ENCODE results near the gene HOXA4.

HOXA4 gene

DNA sequence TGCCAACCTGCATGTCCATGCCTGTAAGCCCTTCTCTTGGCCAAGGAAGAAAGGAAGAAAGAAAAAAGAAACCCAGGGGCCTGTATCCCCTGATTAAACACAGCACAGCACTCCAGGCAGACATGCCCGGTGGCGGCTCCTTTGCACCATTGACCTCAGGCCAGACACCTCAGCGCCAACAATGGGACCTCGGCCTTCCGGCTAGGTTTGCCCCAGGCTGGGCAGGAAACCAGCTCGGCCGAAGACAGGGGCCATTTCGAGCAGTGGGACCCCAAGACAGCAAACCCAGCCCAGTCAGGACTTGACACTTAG is 40.7 kb upstream of the HOXA4 start:
- H4K20me1 ChIP-seq = peaks cover 0 to 98% (median 87%) of the 10 kb centered on the region in 11 experiments; a peak in 19 of 22 replicates
- no peak overlapping the region for H3K9ac ChIP-seq
- peaks cover 100% of the 10 kb centered on the region in 11 experiments for H3K27me3 ChIP-seq
- no peak overlapping the region for H3K4me3 ChIP-seq
- H3K4me1 ChIP-seq = peaks cover 0 to 16% (median 0%) of the 10 kb centered on the region in 10 experiments; a peak in 5 of 20 replicates
- peaks cover 25 to 45% (median 32%) of the 10 kb centered on the region in 11 experiments for H3K9me3 ChIP-seq (replicated peaks in 1 of 11)
- H3K36me3 ChIP-seq = no peaks in the 10 kb centered on the region
- TF ChIP-seq Cebpa-rat (IDR thresholded peaks at IDR 0.05) = no peak
- H3K27ac ChIP-seq = no peak overlapping the region
- H3K4me2 ChIP-seq = peak overlapping the region in 1 of 11 experiments; percentile 22; a peak in 1 of 22 replicates

- no peak overlapping the region for H3K27ac ChIP-seq
- H3K36me3 ChIP-seq = no peaks in the 10 kb centered on the region
- H3K4me3 ChIP-seq = no peak overlapping the region
- TF ChIP-seq Cebpa-rat (IDR thresholded peaks at IDR 0.05) = no peak
- H3K4me2 ChIP-seq = no peak overlapping the region
- no peak overlapping the region for H3K9ac ChIP-seq
- H3K9me3 ChIP-seq (replicated peaks in 1 of 11) = peaks cover 31 to 51% (median 38%) of the 10 kb centered on the region in 11 experiments
- H3K27me3 ChIP-seq = peaks cover 100% of the 10 kb centered on the region in 11 experiments
- peaks cover 0 to 16% (median 0%) of the 10 kb centered on the region in 10 experiments; a peak in 5 of 20 replicates for H3K4me1 ChIP-seq
- H4K20me1 ChIP-seq = peaks cover 0 to 98% (median 92%) of the 10 kb centered on the region in 11 experiments; a peak in 19 of 22 replicates
Measured at GRCh38 chr7:27170426-27171324, 40.1 kb upstream of the HOXA4 start.

- Histone ChIP-seq H3K4me1 (peaks cover 0 to 16% (median 0%) of the 10 kb centered on the region in 10 experiments; a peak in 5 of 20 replicates), H3K27me3 (peaks cover 100% of the 10 kb centered on the region in 11 experiments), H3K9ac (no peak overlapping the region), H3K36me3 (no peaks in the 10 kb centered on the region), H3K9me3 (replicated peaks in 1 of 11) (peaks cover 39 to 58% (median 46%) of the 10 kb centered on the region in 11 experiments), H3K4me2 (peak overlapping the region in 2 of 11 experiments; percentile 43 to 65; a peak in 4 of 22 replicates), H3K4me3 (no peak overlapping the region), H3K27ac (no peak overlapping the region), H4K20me1 (peaks cover 0 to 99% (median 92%) of the 10 kb centered on the region in 11 experiments; a peak in 19 of 22 replicates)
- TF ChIP-seq Cebpa-rat (IDR thresholded peaks at IDR 0.05) = no peak
Measured at GRCh38 chr7:27169658-27170425, 39.3 kb upstream of the HOXA4 start.

- Histone ChIP-seq H3K9me3 (replicated peaks in 1 of 11) (peaks cover 27 to 46% (median 33%) of the 10 kb centered on the region in 11 experiments), H3K4me2 (no peak overlapping the region), H3K27me3 (peaks cover 100% of the 10 kb centered on the region in 11 experiments), H3K27ac (no peak overlapping the region), H3K4me3 (no peak overlapping the region), H3K4me1 (peaks cover 0 to 16% (median 0%) of the 10 kb centered on the region in 10 experiments; a peak in 5 of 20 replicates), H4K20me1 (peaks cover 0 to 99% (median 96%) of the 10 kb centered on the region in 11 experiments; a peak in 19 of 22 replicates), H3K9ac (no peak overlapping the region), H3K36me3 (no peaks in the 10 kb centered on the region)
- no peak for TF ChIP-seq Cebpa-rat (IDR thresholded peaks at IDR 0.05)
Measured at GRCh38 chr7:27168265-27168947, 37.8 kb upstream of the HOXA4 start.

- Histone ChIP-seq H3K4me2 (no peak overlapping the region), H3K36me3 (no peaks in the 10 kb centered on the region), H4K20me1 (peaks cover 0 to 99% (median 94%) of the 10 kb centered on the region in 11 experiments; a peak in 19 of 22 replicates), H3K9ac (no peak overlapping the region), H3K4me1 (peaks cover 0 to 16% (median 0%) of the 10 kb centered on the region in 10 experiments; a peak in 3 of 20 replicates), H3K27ac (no peak overlapping the region), H3K4me3 (no peak overlapping the region), H3K27me3 (peaks cover 100% of the 10 kb centered on the region in 11 experiments), H3K9me3 (replicated peaks in 1 of 11) (peaks cover 22 to 41% (median 28%) of the 10 kb centered on the region in 11 experiments)
- TF ChIP-seq Cebpa-rat (IDR thresholded peaks at IDR 0.05) = no peak
Measured at GRCh38 chr7:27167916-27168264, 37.3 kb upstream of the HOXA4 start.

DNA sequence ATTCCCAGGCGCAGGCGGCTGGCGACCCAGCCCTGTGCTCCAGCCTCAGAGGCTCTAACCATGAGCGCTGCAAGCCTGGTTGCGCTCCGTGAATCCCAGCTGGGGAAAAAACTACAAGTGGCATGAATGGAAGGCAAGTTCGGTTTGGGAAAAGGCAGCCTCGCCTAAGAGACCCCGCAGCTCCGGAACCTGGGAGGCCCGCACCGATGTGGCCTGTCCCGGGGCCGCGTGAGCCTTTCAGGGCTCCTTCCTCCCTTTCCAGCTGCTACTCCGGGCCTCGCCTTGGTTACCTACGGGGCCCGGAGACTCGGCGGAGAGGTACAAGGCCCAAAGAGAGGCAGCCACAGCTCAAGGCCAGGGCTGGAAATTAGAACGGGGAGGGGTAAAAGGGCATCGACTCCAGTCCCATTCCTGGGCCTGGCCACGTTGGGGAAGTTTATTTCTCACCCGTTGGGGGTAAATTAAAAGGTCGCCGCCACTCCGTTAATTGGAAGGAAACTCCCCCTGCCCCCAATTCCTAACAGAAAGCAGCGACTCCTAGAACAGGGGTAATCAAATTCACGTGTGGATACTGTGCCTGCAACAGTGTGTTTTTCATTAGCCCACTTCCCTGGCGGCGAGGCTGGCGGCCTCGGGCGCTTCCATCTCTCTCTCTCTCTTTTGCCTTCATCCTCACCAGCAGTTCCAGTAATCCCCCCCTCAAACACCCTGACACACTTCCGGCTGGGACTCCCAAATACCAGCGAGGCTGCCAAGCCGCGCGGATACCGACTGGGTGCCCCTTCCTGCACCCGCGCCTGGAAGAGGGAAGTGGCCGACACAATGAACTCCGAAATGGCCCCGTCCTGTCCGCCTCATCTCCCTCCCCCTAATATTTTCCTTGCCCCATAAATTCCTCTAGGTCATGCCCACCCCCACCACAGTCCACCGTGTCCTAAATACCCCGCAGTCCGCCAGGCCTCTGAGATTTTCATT is 36.3 kb upstream of the HOXA4 start:
- peaks cover 0 to 96% (median 88%) of the 10 kb centered on the region in 11 experiments; a peak in 19 of 22 replicates for H4K20me1 ChIP-seq
- no peak for TF ChIP-seq Cebpa-rat (IDR thresholded peaks at IDR 0.05)
- no peak overlapping the region for H3K27ac ChIP-seq
- H3K9me3 ChIP-seq (replicated peaks in 1 of 11) = peaks cover 16 to 31% (median 20%) of the 10 kb centered on the region in 11 experiments
- peaks cover 0 to 15% (median under 1%) of the 10 kb centered on the region in 10 experiments; a peak in 5 of 20 replicates for H3K4me1 ChIP-seq
- H3K4me2 ChIP-seq = peak overlapping the region in 2 of 11 experiments; percentile 47 to 51; a peak in 4 of 22 replicates
- H3K9ac ChIP-seq = no peak overlapping the region
- no peaks in the 10 kb centered on the region for H3K36me3 ChIP-seq
- peaks cover 100% of the 10 kb centered on the region in 11 experiments for H3K27me3 ChIP-seq
- peak overlapping the region in 2 of 10 experiments; percentile 10 to 24; a peak in 3 of 20 replicates for H3K4me3 ChIP-seq

DNA sequence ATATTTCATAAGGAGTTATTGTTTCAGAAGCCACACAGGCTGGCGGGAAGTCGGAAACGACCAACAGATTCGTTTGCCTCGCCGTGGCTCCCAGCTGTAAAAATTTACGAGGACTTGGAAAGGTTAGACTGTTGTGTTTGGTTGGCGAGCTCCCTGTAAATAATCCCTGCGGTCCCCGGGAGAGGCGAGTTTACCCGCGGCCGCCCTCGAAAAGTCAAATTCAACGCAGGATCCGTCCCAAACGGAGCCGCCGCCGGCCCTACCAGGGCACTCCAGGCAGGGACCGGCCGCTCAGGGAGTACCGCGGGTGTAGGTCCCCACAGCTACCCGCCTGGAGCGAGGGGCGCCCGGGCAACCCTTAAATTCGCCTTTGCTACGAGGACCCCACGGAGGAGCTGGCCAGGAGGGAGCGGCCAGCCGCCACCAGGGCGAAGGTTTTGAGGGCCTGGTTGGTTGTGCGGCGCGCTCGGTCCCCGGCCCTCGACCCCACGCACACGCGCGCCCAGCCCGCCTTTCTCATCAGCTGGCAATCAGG is 35.5 kb upstream of the HOXA4 start:
- Histone ChIP-seq H3K4me1 (peaks cover 0 to 11% (median 2%) of the 10 kb centered on the region in 10 experiments; a peak in 8 of 20 replicates), H4K20me1 (peaks cover 0 to 91% (median 82%) of the 10 kb centered on the region in 11 experiments; a peak in 18 of 22 replicates), H3K4me2 (no peak overlapping the region), H3K9ac (no peak overlapping the region), H3K9me3 (replicated peaks in 1 of 11) (peaks cover 16 to 31% (median 20%) of the 10 kb centered on the region in 11 experiments), H3K36me3 (no peaks in the 10 kb centered on the region), H3K4me3 (peak overlapping the region in 1 of 10 experiments; percentile 10; a peak in 1 of 20 replicates), H3K27ac (no peak overlapping the region), H3K27me3 (peaks cover 95 to 100% (median 100%) of the 10 kb centered on the region in 11 experiments)
- TF ChIP-seq Cebpa-rat (IDR thresholded peaks at IDR 0.05) = no peak
